HEK293T (cell line): Measurements from ENCODE around the gene CCDC167.

ENCODE experiments used
- FOXA1 ChIP-seq: fragments of 450-650 bp; IDR thresholded peaks from 2 replicates; pipeline ENCODE4 v1.6.1; 2016; ENCODE audit warnings: mild to moderate bottlenecking
- FOXM1 ChIP-seq: fragments of 450-650 bp; IDR thresholded peaks from 2 replicates; pipeline ENCODE4 v1.6.1; 2017; ENCODE audit warnings: mild to moderate bottlenecking, borderline replicate concordance
- SP1 ChIP-seq: fragments of 450-650 bp; IDR thresholded peaks from 2 replicates; pipeline ENCODE4 v1.6.1; 2017
- SUZ12 ChIP-seq: fragments of 450-650 bp; IDR thresholded peaks from 2 replicates; pipeline ENCODE4 v1.6.1; 2016; ENCODE audit warnings: mild to moderate bottlenecking
- TARDBP ChIP-seq: fragments of 450-650 bp; IDR thresholded peaks from 2 replicates; pipeline ENCODE4 v1.6.1; 2016
- ZNF384 ChIP-seq: fragments of 450-650 bp; IDR thresholded peaks from 2 replicates; pipeline ENCODE4 v1.6.1; 2016

- TF ChIP-seq FOXA1 (no peak), SP1 (no peak), SUZ12 (no peak), ZNF384 (no peak), TARDBP (no peak), FOXM1 (no peak)
Measured at GRCh38 chr6:37507690-37508421, 8.2 kb upstream of the CCDC167 start.
